Type B pancreatic cell (in vitro differentiated cells): Measurements from ENCODE around the gene HSD3B1. TPM values are rescaled to one million over a fixed set of nuclear protein-coding genes. Genes with fewer than 3 reads are reported as not detected.

ENCODE experiments used
- DNase-seq: peaks from one replicate; pipeline ENCODE4 v3.0.0; 2021; ENCODE audit warnings: mixed read lengths; ENCODE audit not compliant: unreplicated experiment; ENCODE audit errors: extremely low spot score
- H3K27ac Mint-ChIP-seq: 2 replicates; pipeline ENCODE4 v1.8.0; 2021; ENCODE audit warnings: mild to moderate bottlenecking, mixed read lengths
- H3K27me3 Mint-ChIP-seq: 2 replicates; pipeline ENCODE4 v1.8.0; 2021; ENCODE audit warnings: mixed read lengths
- H3K36me3 Mint-ChIP-seq: 2 replicates; pipeline ENCODE4 v1.8.0; 2021; ENCODE audit warnings: mixed read lengths
- H3K4me1 Mint-ChIP-seq: one replicate; pipeline ENCODE4 v1.8.0; 2021; ENCODE audit warnings: mixed read lengths; ENCODE audit not compliant: unreplicated experiment
- H3K4me3 Mint-ChIP-seq: 2 replicates; pipeline ENCODE4 v1.8.0; 2021; ENCODE audit warnings: mild to moderate bottlenecking, mixed read lengths
- H3K9me3 Mint-ChIP-seq: 2 replicates; pipeline ENCODE4 v1.8.0; 2021; ENCODE audit warnings: mixed read lengths
- total RNA-seq: library from RNA; stranded (reverse); gene quantifications from 2 replicates; pipeline ENCODE4 v1.2.1, GENCODE V29; 2021; ENCODE audit warnings: low replicate concordance
- TF ChIP-seq, protein P1 (sequence below): fragments of 200-600 bp; sonication (generic); conservative IDR thresholded peaks from 2 replicates; pipeline ENCODE4 v1.5.0; 2021; ENCODE audit warnings: antibody characterized with exemption, mild to moderate bottlenecking

Gene HSD3B1
- total RNA-seq, 1 donor from 2014 or later, result 1.3 TPM

- no peak for DNase-seq
- no peaks in the 10 kb centered on the region for H3K36me3 Mint-ChIP-seq
- H3K27me3 Mint-ChIP-seq, result peaks cover 3% of the 10 kb centered on the region
- H3K4me3 Mint-ChIP-seq, result no peak overlapping the region
- TF ChIP-seq, protein P1, sequence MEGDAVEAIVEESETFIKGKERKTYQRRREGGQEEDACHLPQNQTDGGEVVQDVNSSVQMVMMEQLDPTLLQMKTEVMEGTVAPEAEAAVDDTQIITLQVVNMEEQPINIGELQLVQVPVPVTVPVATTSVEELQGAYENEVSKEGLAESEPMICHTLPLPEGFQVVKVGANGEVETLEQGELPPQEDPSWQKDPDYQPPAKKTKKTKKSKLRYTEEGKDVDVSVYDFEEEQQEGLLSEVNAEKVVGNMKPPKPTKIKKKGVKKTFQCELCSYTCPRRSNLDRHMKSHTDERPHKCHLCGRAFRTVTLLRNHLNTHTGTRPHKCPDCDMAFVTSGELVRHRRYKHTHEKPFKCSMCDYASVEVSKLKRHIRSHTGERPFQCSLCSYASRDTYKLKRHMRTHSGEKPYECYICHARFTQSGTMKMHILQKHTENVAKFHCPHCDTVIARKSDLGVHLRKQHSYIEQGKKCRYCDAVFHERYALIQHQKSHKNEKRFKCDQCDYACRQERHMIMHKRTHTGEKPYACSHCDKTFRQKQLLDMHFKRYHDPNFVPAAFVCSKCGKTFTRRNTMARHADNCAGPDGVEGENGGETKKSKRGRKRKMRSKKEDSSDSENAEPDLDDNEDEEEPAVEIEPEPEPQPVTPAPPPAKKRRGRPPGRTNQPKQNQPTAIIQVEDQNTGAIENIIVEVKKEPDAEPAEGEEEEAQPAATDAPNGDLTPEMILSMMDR, result no peak
- no peak overlapping the region for H3K27ac Mint-ChIP-seq
- no peaks in the 10 kb centered on the region for H3K9me3 Mint-ChIP-seq
- peaks cover 7% of the 10 kb centered on the region for H3K4me1 Mint-ChIP-seq
These were observed 39.6 kb downstream of the HSD3B1 start for GRCh38 chr1:119546641-119547040.

DNA sequence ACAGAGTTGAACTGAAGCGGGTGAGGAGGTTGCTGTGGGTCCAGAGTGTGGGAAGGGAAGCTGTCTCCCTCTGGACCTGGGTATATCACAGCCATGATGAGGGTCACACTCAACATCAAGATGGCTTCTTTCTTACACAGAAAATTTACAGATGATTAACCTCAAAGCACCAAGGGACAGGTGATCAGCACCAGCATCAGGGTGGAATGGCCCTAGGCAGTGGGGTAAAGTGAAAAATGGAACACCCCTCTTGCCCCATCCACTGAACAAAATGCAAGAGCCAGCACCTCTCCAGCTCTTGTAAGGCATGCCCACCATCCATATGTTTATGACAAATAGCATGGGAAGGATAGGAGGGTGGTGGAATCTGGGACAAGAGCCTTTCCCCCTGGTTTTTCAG lies 40.3 kb downstream of the HSD3B1 start:
- Mint-ChIP-seq H3K4me1 (peaks cover 7% of the 10 kb centered on the region), H3K27me3 (peaks cover 3% of the 10 kb centered on the region), H3K4me3 (no peak overlapping the region), H3K36me3 (no peaks in the 10 kb centered on the region), H3K27ac (no peak overlapping the region), H3K9me3 (no peaks in the 10 kb centered on the region)
- DNase-seq, result no peak
- TF ChIP-seq, protein P1, result no peak

DNA sequence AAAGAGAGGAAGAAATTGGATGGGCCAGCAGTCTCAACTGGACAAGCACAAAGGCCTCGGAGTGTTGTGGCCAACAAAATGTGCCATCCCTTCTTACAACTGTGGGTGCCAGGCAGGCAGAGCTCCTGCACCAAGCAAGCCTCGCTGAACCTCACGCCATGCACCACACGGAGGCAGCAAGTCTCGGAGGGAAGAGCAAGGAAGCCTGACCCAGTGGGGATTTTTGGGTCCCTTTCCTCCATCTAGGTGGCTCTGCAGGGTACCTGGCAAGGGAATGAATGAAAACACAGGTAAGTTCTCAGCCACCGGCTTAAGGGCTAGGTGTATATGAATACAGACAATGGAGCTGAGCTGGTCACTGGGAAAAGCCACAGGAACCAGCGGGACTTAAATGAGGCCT lies 40.8 kb downstream of the HSD3B1 start:
- TF ChIP-seq, protein P1, result no peak
- Mint-ChIP-seq H3K36me3 (no peaks in the 10 kb centered on the region), H3K9me3 (no peaks in the 10 kb centered on the region), H3K4me3 (no peak overlapping the region), H3K4me1 (peaks cover 8% of the 10 kb centered on the region), H3K27ac (no peak overlapping the region), H3K27me3 (peaks cover 3% of the 10 kb centered on the region)
- DNase-seq, result no peak

DNA sequence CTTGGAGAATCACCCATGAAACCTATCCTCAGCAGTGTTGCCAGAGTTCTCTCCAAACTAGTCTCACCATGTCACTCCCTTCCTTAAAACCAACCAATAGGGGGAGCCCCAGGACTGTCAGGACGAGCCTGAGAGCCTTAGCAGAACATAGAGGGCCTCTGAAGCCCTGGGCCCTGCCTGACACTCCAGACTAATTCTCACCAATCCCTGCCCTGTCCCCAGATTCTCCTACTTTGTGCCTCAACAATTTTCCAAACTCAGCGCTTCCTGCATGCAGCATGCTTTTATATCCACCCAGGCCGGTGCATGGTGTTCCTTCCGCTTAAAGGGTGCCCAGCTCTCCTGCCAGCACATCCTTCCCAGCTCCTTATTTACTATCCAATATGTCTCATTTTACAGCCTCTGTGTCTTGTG lies 42.7 kb downstream of the HSD3B1 start:
- Mint-ChIP-seq H3K4me3 (no peak overlapping the region), H3K27me3 (peaks cover 3% of the 10 kb centered on the region), H3K36me3 (no peaks in the 10 kb centered on the region), H3K27ac (no peak overlapping the region), H3K4me1 (peaks cover 26% of the 10 kb centered on the region), H3K9me3 (no peaks in the 10 kb centered on the region)
- TF ChIP-seq, protein P1, result peak; percentile 77
- DNase-seq, result no peak

GRCh38 chr1:119550381-119550780 lies 43.4 kb downstream of the HSD3B1 start:
- no peak overlapping the region for H3K4me3 Mint-ChIP-seq

More at GRCh38 chr1:119550381-119550780, 43.4 kb downstream of the HSD3B1 start:
- Mint-ChIP-seq H3K36me3 (no peaks in the 10 kb centered on the region), H3K27ac (no peak overlapping the region), H3K4me1 (peaks cover 28% of the 10 kb centered on the region), H3K9me3 (no peaks in the 10 kb centered on the region), H3K27me3 (peaks cover 3% of the 10 kb centered on the region)
- DNase-seq, result no peak
- TF ChIP-seq, protein P1, result no peak
